Measurements from ENCODE around the gene CDH4.

- TF ChIP-seq, protein P1, sequence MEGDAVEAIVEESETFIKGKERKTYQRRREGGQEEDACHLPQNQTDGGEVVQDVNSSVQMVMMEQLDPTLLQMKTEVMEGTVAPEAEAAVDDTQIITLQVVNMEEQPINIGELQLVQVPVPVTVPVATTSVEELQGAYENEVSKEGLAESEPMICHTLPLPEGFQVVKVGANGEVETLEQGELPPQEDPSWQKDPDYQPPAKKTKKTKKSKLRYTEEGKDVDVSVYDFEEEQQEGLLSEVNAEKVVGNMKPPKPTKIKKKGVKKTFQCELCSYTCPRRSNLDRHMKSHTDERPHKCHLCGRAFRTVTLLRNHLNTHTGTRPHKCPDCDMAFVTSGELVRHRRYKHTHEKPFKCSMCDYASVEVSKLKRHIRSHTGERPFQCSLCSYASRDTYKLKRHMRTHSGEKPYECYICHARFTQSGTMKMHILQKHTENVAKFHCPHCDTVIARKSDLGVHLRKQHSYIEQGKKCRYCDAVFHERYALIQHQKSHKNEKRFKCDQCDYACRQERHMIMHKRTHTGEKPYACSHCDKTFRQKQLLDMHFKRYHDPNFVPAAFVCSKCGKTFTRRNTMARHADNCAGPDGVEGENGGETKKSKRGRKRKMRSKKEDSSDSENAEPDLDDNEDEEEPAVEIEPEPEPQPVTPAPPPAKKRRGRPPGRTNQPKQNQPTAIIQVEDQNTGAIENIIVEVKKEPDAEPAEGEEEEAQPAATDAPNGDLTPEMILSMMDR (IDR thresholded peaks at IDR 0.05; ENCODE audit: insufficient read depth, low read length): no peak
- no peak for TF ChIP-seq POLR2AphosphoS5 (IDR thresholded peaks at IDR 0.05; ENCODE audit: low read depth)
Measured at GRCh38 chr20:61222699-61223098, 29.4 kb upstream of the CDH4 start.
